ENCODE results near the gene CFAP90.

GRCh38 chr5:7811715-7812114 is 39.2 kb downstream of the CFAP90 start:
- TF ChIP-seq, protein P1, sequence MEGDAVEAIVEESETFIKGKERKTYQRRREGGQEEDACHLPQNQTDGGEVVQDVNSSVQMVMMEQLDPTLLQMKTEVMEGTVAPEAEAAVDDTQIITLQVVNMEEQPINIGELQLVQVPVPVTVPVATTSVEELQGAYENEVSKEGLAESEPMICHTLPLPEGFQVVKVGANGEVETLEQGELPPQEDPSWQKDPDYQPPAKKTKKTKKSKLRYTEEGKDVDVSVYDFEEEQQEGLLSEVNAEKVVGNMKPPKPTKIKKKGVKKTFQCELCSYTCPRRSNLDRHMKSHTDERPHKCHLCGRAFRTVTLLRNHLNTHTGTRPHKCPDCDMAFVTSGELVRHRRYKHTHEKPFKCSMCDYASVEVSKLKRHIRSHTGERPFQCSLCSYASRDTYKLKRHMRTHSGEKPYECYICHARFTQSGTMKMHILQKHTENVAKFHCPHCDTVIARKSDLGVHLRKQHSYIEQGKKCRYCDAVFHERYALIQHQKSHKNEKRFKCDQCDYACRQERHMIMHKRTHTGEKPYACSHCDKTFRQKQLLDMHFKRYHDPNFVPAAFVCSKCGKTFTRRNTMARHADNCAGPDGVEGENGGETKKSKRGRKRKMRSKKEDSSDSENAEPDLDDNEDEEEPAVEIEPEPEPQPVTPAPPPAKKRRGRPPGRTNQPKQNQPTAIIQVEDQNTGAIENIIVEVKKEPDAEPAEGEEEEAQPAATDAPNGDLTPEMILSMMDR (IDR thresholded peaks at IDR 0.05; ENCODE audit: low read depth, low read length, poor library complexity, severe bottlenecking): no peak
- no peak for TF ChIP-seq EZH2phosphoT487 (IDR thresholded peaks at IDR 0.05; ENCODE audit: borderline replicate concordance, low read length)
